ENCODE data around the gene STOML2. TPM values are rescaled to one million over a fixed set of nuclear protein-coding genes. Genes with fewer than 3 reads are reported as not detected.

The STOML2 gene
- total RNA-seq, 4 donors from 2014 or later = 67.2 to 97.7 (median 93.7) TPM

GRCh38 chr9:35114840-35115628, 12.1 kb upstream of the STOML2 start:
- WGBS, 2 donors = 9 to 13% methylated on average over 12 of the region's 12 CpGs
- Histone ChIP-seq H3K27ac (peak overlapping the region; percentile 89 to 95 (median 90)), H3K27me3 (no peaks in the 10 kb centered on the region), H3K4me3 (peak overlapping the region; percentile 34 to 66 (median 54)), H3K4me1 (peaks cover 0 to 66% (median 46%) of the 10 kb centered on the region in 4 donors), H3K9me3 (no peaks in the 10 kb centered on the region), H3K36me3 (no peaks in the 10 kb centered on the region)
- TF ChIP-seq POLR2A (IDR thresholded peaks at IDR 0.05) (no peak), CTCF (IDR thresholded peaks at IDR 0.05) (no peak), EP300 (IDR thresholded peaks at IDR 0.05) (no peak)
- peak; percentile 46 to 68 for DNase-seq (ENCODE audit: low spot score in 2 of 2)

GRCh38 chr9:35114113-35114839, 11.3 kb upstream of the STOML2 start:
- Histone ChIP-seq H3K27ac (peak overlapping the region; percentile 89 to 95 (median 90)), H3K4me1 (peaks cover 0 to 74% (median 50%) of the 10 kb centered on the region in 4 donors), H3K9me3 (no peaks in the 10 kb centered on the region), H3K27me3 (no peaks in the 10 kb centered on the region), H3K36me3 (no peaks in the 10 kb centered on the region), H3K4me3 (peak overlapping the region in 3 of 4 donors; percentile 34 to 66 (median 61))
- TF ChIP-seq POLR2A (IDR thresholded peaks at IDR 0.05) = peak in 1 of 2 donors; percentile 24
- TF ChIP-seq EP300 (IDR thresholded peaks at IDR 0.05) = peak; percentile 42 to 44
- TF ChIP-seq CTCF (IDR thresholded peaks at IDR 0.05) = no peak
- DNase-seq (ENCODE audit: low spot score in 2 of 2) = peak; percentile 73 to 81
- 0 to 3% methylated on average over 5 of the region's 5 CpGs for WGBS, 2 donors

DNA sequence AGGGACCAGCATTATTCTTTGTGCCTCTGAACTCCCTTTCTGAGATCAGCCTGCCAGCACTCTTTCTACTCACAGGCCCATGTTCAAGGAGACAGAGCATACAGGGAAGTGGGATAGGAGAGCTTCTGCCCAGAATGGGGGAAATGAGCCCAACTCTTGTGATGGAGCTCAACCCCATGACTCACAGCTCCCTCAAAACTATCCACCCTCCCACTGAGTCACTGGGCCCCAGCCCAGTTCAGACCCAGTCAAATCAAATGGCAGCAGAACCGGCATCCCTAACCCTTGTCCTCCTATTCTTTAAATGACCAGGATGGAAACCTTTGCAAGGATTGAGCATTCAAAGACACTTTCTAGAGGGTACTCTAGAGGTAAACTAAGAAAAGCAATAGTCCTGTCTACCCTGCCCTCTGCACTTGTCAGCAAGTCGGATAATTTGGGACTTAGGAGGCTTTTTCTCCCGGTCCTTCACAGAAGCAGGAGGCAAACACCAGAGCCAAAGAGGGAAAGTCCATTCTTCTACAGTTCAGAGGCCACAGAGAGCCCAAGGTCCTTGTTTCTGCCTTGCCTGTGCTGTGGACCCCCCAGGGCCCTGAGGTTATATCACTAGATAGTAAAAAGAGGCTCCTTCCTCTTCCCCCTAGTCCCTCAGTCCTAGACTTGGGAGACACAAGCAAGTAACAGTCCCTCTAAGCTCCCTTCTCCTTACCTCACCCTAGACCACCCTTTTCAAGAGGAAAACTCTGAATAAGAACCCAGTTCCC, 9.5 kb upstream of the STOML2 start:
- Histone ChIP-seq H3K27ac (peak overlapping the region; percentile 78 to 95 (median 91)), H3K27me3 (no peaks in the 10 kb centered on the region), H3K4me3 (no peak overlapping the region), H3K9me3 (no peaks in the 10 kb centered on the region), H3K4me1 (peaks cover 0 to 76% (median 50%) of the 10 kb centered on the region in 4 donors), H3K36me3 (peaks cover 0 to 16% (median 3%) of the 10 kb centered on the region in 3 donors)
- TF ChIP-seq CTCF (IDR thresholded peaks at IDR 0.05) = no peak
- no peak for TF ChIP-seq EP300 (IDR thresholded peaks at IDR 0.05)
- no peak for TF ChIP-seq POLR2A (IDR thresholded peaks at IDR 0.05)
- 43 to 56% methylated on average over 3 of the region's 3 CpGs for WGBS, 2 donors
- peak in 1 of 2 donors; percentile 64 for DNase-seq (ENCODE audit: low spot score in 2 of 2)

GRCh38 chr9:35111001-35111933, 8.3 kb upstream of the STOML2 start:
- H3K27ac ChIP-seq = peak overlapping the region; percentile 90 to 99 (median 93)
- H3K9me3 ChIP-seq = no peaks in the 10 kb centered on the region
- no peaks in the 10 kb centered on the region for H3K27me3 ChIP-seq
- peaks cover 0 to 27% (median 7%) of the 10 kb centered on the region in 3 donors for H3K36me3 ChIP-seq
- DNase-seq (ENCODE audit: low spot score in 2 of 2) = peak; percentile 97
- peak overlapping the region; percentile 68 to 90 (median 76) for H3K4me3 ChIP-seq
- TF ChIP-seq POLR2A (IDR thresholded peaks at IDR 0.05) (peak; percentile 47 to 69), EP300 (IDR thresholded peaks at IDR 0.05) (peak; percentile 37 to 61), CTCF (IDR thresholded peaks at IDR 0.05) (peak in 1 of 5 experiments; percentile 10)
- peaks cover 0 to 64% (median 46%) of the 10 kb centered on the region in 4 donors for H3K4me1 ChIP-seq
- WGBS, 2 donors = 1% methylated on average over 35 to 47 of the region's 57 CpGs
